ENCODE data around the gene PRPF4.

DNA sequence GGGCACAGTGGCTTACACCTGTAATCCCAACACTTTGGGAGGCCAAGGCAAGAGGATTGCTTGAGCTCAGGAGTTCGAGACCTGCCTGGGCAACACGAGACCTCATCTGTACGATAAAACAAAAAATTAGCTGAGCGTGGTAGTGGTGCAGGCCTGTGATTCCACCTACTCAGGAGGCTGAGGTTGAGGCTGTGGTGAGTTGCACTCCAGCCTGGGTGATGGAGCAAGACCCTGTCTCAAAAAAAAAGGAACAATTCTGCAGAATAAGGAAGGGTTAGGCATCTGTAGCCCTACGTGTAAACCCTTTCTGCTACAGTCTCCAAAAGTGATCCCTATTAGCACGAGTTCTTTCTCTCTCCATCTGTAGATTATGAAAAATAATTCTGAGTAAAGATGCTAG lies 20.0 kb upstream of the PRPF4 start:
- TF ChIP-seq ELF1 (tag; IDR thresholded peaks at IDR 0.05), result no peak
- TF ChIP-seq YY1 (IDR thresholded peaks at IDR 0.05; ENCODE audit: borderline replicate concordance in 1 of 3, control insufficient read depth in 1 of 3, extremely low read depth in 1 of 3, insufficient read depth in 3 of 3, insufficient read length in 1 of 3, insufficient replicate concordance in 2 of 3, low read depth in 1 of 3, low read length in 2 of 3), result no peak
- TF ChIP-seq POLR2AphosphoS5 (IDR thresholded peaks at IDR 0.05; ENCODE audit: control insufficient read depth, insufficient read depth, low read depth, low read length), result no peak
- TF ChIP-seq, protein P1, sequence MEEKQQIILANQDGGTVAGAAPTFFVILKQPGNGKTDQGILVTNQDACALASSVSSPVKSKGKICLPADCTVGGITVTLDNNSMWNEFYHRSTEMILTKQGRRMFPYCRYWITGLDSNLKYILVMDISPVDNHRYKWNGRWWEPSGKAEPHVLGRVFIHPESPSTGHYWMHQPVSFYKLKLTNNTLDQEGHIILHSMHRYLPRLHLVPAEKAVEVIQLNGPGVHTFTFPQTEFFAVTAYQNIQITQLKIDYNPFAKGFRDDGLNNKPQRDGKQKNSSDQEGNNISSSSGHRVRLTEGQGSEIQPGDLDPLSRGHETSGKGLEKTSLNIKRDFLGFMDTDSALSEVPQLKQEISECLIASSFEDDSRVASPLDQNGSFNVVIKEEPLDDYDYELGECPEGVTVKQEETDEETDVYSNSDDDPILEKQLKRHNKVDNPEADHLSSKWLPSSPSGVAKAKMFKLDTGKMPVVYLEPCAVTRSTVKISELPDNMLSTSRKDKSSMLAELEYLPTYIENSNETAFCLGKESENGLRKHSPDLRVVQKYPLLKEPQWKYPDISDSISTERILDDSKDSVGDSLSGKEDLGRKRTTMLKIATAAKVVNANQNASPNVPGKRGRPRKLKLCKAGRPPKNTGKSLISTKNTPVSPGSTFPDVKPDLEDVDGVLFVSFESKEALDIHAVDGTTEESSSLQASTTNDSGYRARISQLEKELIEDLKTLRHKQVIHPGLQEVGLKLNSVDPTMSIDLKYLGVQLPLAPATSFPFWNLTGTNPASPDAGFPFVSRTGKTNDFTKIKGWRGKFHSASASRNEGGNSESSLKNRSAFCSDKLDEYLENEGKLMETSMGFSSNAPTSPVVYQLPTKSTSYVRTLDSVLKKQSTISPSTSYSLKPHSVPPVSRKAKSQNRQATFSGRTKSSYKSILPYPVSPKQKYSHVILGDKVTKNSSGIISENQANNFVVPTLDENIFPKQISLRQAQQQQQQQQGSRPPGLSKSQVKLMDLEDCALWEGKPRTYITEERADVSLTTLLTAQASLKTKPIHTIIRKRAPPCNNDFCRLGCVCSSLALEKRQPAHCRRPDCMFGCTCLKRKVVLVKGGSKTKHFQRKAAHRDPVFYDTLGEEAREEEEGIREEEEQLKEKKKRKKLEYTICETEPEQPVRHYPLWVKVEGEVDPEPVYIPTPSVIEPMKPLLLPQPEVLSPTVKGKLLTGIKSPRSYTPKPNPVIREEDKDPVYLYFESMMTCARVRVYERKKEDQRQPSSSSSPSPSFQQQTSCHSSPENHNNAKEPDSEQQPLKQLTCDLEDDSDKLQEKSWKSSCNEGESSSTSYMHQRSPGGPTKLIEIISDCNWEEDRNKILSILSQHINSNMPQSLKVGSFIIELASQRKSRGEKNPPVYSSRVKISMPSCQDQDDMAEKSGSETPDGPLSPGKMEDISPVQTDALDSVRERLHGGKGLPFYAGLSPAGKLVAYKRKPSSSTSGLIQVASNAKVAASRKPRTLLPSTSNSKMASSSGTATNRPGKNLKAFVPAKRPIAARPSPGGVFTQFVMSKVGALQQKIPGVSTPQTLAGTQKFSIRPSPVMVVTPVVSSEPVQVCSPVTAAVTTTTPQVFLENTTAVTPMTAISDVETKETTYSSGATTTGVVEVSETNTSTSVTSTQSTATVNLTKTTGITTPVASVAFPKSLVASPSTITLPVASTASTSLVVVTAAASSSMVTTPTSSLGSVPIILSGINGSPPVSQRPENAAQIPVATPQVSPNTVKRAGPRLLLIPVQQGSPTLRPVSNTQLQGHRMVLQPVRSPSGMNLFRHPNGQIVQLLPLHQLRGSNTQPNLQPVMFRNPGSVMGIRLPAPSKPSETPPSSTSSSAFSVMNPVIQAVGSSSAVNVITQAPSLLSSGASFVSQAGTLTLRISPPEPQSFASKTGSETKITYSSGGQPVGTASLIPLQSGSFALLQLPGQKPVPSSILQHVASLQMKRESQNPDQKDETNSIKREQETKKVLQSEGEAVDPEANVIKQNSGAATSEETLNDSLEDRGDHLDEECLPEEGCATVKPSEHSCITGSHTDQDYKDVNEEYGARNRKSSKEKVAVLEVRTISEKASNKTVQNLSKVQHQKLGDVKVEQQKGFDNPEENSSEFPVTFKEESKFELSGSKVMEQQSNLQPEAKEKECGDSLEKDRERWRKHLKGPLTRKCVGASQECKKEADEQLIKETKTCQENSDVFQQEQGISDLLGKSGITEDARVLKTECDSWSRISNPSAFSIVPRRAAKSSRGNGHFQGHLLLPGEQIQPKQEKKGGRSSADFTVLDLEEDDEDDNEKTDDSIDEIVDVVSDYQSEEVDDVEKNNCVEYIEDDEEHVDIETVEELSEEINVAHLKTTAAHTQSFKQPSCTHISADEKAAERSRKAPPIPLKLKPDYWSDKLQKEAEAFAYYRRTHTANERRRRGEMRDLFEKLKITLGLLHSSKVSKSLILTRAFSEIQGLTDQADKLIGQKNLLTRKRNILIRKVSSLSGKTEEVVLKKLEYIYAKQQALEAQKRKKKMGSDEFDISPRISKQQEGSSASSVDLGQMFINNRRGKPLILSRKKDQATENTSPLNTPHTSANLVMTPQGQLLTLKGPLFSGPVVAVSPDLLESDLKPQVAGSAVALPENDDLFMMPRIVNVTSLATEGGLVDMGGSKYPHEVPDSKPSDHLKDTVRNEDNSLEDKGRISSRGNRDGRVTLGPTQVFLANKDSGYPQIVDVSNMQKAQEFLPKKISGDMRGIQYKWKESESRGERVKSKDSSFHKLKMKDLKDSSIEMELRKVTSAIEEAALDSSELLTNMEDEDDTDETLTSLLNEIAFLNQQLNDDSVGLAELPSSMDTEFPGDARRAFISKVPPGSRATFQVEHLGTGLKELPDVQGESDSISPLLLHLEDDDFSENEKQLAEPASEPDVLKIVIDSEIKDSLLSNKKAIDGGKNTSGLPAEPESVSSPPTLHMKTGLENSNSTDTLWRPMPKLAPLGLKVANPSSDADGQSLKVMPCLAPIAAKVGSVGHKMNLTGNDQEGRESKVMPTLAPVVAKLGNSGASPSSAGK (IDR thresholded peaks at IDR 0.05), result no peak
- TF ChIP-seq RBM39 (optimal IDR thresholded peaks at IDR 0.05; ENCODE audit: low read depth, low read length), result no peak
- TF ChIP-seq NFE2L1 (tag; IDR thresholded peaks at IDR 0.05; ENCODE audit: borderline replicate concordance, low read depth), result no peak
- TF ChIP-seq, protein P2, sequence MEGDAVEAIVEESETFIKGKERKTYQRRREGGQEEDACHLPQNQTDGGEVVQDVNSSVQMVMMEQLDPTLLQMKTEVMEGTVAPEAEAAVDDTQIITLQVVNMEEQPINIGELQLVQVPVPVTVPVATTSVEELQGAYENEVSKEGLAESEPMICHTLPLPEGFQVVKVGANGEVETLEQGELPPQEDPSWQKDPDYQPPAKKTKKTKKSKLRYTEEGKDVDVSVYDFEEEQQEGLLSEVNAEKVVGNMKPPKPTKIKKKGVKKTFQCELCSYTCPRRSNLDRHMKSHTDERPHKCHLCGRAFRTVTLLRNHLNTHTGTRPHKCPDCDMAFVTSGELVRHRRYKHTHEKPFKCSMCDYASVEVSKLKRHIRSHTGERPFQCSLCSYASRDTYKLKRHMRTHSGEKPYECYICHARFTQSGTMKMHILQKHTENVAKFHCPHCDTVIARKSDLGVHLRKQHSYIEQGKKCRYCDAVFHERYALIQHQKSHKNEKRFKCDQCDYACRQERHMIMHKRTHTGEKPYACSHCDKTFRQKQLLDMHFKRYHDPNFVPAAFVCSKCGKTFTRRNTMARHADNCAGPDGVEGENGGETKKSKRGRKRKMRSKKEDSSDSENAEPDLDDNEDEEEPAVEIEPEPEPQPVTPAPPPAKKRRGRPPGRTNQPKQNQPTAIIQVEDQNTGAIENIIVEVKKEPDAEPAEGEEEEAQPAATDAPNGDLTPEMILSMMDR (IDR thresholded peaks at IDR 0.05 in 2 of 3, conservative IDR thresholded peaks at IDR 0.05 in 1 of 3; ENCODE audit: insufficient read depth in 2 of 3, low read depth in 1 of 3, low read length in 3 of 3), result no peak
- no peak for TF ChIP-seq CEBPB (tag; IDR thresholded peaks at IDR 0.05)
- no peak for TF ChIP-seq TBP (optimal IDR thresholded peaks at IDR 0.05; ENCODE audit: low read depth, low read length)

Data from K562 (cell line).